Endothelial cell (in vitro differentiated cells): Measurements from ENCODE around the gene CSH2. TPM values are rescaled to one million over a fixed set of nuclear protein-coding genes. Genes with fewer than 3 reads are reported as not detected.

Experiments used
- DNase-seq: peaks from one replicate; pipeline ENCODE4 v3.0.0; 2021; ENCODE audit warnings: low spot score
- H3K27ac Mint-ChIP-seq: one replicate; pipeline ENCODE4 v1.8.0; 2021; ENCODE audit warnings: mixed read lengths, inconsistent platforms; ENCODE audit not compliant: unreplicated experiment
- H3K27me3 Mint-ChIP-seq: one replicate; pipeline ENCODE4 v1.8.0; 2021; ENCODE audit warnings: mild to moderate bottlenecking, moderate library complexity, mixed read lengths, inconsistent platforms; ENCODE audit not compliant: unreplicated experiment
- H3K36me3 Mint-ChIP-seq: one replicate; pipeline ENCODE4 v1.8.0; 2021; ENCODE audit warnings: mild to moderate bottlenecking, low read depth, mixed read lengths, inconsistent platforms; ENCODE audit not compliant: unreplicated experiment
- H3K4me1 Mint-ChIP-seq: one replicate; pipeline ENCODE4 v1.8.0; 2021; ENCODE audit warnings: mild to moderate bottlenecking, mixed read lengths, inconsistent platforms; ENCODE audit not compliant: unreplicated experiment
- H3K4me3 Mint-ChIP-seq: one replicate; pipeline ENCODE4 v1.8.0; 2021; ENCODE audit warnings: mild to moderate bottlenecking, mixed read lengths, inconsistent platforms; ENCODE audit not compliant: unreplicated experiment
- H3K9me3 Mint-ChIP-seq: one replicate; pipeline ENCODE4 v1.8.0; 2021; ENCODE audit warnings: mixed read lengths, inconsistent platforms; ENCODE audit not compliant: unreplicated experiment
- CTCF ChIP-seq: fragments of 200-600 bp; sonication (generic); IDR thresholded peaks from one replicate; pipeline ENCODE4 v1.5.0; 2021; ENCODE audit warnings: antibody characterized with exemption; ENCODE audit not compliant: unreplicated experiment
- total RNA-seq: library from RNA; stranded (reverse); fragmentation: NEBNext Ultra II Directional; extraction: Animal tissue kit (Norgen Biotek cat#: 25700); gene quantifications from one replicate; pipeline ENCODE4 v1.2.1, GENCODE V29; 2021; ENCODE audit not compliant: unreplicated experiment

Gene CSH2
- total RNA-seq, 1 donor from 2014 or later, result not detected

DNA sequence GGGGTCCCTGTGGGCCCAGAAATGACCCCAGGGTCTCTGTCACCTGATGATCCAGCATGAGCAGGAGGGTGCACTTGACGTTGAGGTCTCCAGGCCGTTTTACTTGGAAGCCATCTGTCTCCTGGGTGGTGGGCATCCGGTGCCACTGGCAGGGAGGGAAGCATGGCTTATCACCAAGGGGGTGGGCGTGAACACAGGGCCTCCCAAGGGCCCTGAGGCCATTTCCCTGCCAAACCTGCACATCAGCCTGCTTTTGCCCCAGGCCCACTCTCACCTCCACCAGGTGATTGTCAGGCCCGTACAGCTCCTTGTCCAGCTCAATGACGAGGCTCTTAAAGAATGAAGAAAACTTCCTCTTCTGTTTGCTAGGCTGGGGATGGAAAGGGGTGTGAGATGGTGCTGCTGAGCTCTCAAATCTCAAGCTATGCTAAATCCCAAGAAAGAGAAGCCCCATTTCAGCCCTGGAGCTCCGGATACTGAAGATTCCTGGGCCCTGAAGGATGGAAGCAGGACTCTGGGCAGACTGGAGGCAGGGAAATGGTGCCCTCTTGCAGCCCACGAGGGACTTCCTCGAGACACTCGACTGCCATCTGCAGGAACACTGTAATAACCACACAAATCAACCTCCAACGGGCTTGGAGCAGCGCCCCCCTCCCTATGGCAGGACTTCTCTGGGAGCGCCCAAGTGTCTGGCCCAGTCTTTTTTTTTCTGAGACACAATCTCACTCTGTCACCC is 38.9 kb downstream of the CSH2 start:
- Mint-ChIP-seq H3K27me3 (peaks cover 14% of the 10 kb centered on the region), H3K4me1 (peaks cover 25% of the 10 kb centered on the region), H3K9me3 (no peaks in the 10 kb centered on the region), H3K4me3 (no peak overlapping the region), H3K27ac (peak overlapping the region; percentile 13), H3K36me3 (peaks cover 47% of the 10 kb centered on the region)
- TF ChIP-seq CTCF, result no peak
- DNase-seq, result peak; percentile 72

DNA sequence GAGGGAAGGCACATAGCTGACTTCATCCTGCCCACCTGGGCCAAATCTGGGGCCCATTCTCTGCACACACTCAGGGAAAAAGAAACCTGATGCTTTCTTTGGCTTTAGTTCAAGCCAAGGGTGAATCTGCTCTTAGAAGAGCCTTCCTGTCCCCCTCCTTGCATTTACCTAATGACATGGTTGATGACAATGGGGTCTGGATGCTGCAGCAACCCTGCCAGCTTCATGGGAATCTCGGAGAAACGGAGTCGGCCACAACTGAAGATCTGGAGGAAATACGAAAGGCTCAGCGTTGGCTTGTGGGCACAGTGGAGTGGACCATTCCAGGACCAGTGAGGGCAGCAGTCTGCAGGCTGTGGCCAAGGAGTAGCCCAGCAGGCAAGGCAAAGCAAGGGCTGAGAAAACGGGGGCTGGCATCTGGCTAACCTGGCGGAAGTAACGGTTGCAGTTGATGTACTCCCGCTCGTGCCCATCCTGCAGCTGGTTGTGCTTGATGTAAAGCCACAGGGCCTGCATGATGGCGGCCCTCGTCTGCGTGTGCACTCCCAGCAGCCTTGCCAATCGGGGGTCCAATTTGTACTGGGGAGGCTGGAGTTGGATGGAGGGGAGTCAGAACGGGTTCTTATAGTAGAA is 39.6 kb downstream of the CSH2 start:
- peaks cover 25% of the 10 kb centered on the region for H3K4me1 Mint-ChIP-seq
- H3K4me3 Mint-ChIP-seq, result no peak overlapping the region
- no peaks in the 10 kb centered on the region for H3K9me3 Mint-ChIP-seq
- TF ChIP-seq CTCF, result no peak
- no peak for DNase-seq
- H3K27ac Mint-ChIP-seq, result no peak overlapping the region
- peaks cover 17% of the 10 kb centered on the region for H3K27me3 Mint-ChIP-seq
- H3K36me3 Mint-ChIP-seq, result peaks cover 53% of the 10 kb centered on the region

DNA sequence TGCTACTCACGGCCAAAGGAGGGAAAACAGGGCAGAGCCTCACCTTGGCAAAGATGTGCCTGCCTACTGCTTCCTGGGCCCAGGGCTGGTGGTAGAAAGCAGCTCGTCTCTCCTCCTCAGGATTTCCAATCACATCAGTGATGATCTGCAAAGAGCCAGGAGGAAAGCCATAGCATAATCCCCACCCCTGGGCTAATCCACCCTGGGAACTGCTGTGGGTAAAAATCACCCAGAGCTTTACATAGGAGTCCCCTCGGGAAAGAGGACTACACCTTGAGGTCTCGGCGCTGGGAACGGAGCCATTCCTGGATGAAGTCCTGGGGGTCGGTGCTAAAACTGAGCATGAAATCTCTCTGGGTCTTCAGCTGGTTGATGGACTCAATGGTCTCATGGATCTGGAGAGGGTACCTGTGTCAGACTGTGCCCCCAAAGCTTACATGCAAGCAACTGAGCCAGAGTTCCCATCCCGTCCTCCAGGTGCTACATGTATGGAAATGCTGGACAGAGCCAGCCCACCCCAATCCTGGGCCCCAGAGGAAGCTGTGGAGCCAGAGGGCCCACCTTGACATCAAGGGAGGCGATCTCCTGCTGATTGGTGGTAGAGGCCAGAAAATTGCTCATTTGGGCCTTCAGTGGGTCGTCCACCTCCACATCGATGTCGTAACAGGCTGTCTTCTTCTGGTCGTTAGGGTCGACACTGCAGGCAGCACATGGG is 40.3 kb downstream of the CSH2 start:
- Mint-ChIP-seq H3K4me1 (peaks cover 26% of the 10 kb centered on the region), H3K36me3 (peaks cover 56% of the 10 kb centered on the region), H3K9me3 (no peaks in the 10 kb centered on the region), H3K4me3 (no peak overlapping the region), H3K27me3 (peaks cover 19% of the 10 kb centered on the region), H3K27ac (no peak overlapping the region)
- TF ChIP-seq CTCF, result no peak
- DNase-seq, result no peak

- no peak for DNase-seq
- Mint-ChIP-seq H3K36me3 (peaks cover 58% of the 10 kb centered on the region), H3K4me3 (no peak overlapping the region), H3K27ac (no peak overlapping the region), H3K4me1 (peaks cover 29% of the 10 kb centered on the region), H3K27me3 (peaks cover 20% of the 10 kb centered on the region), H3K9me3 (no peaks in the 10 kb centered on the region)
- peak; percentile 19 for TF ChIP-seq CTCF
Measured at GRCh38 chr17:63832455-63832854, 41.0 kb downstream of the CSH2 start.

- Mint-ChIP-seq H3K27ac (no peak overlapping the region), H3K9me3 (no peaks in the 10 kb centered on the region), H3K4me1 (peaks cover 31% of the 10 kb centered on the region), H3K36me3 (peaks cover 60% of the 10 kb centered on the region), H3K4me3 (peak overlapping the region; percentile 18), H3K27me3 (peaks cover 21% of the 10 kb centered on the region)
- no peak for TF ChIP-seq CTCF
- no peak for DNase-seq
Measured at GRCh38 chr17:63832014-63832413, 41.5 kb downstream of the CSH2 start.
